HG02981 (cell line): ENCODE measurements around the gene TFPI.

Experiments
- ATAC-seq: cut with Tn5 transposase; IDR thresholded peaks from one replicate; pipeline ENCODE4 v1.9.1; 2021; ENCODE audit warnings: mild to moderate bottlenecking, moderate library complexity; ENCODE audit not compliant: unreplicated experiment

TFPI gene

DNA sequence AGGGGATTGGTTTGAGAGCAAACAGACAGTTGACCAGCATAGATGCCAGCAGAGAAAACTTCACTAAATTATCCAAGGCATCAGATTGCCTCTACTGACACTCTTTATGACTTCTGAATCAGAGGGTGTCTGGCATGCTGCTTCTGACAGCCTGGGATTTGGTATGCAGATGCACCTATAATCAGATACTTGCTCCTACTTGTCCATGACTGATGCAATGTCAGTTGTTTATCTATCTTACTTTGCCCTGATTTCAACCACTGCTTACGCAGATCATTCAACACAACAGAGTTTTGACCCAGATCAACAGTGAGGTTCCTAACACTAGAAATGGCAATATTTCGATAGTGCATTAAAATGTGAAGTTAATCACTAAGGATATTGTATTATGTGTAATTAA lies 83.5 kb downstream of the TFPI start:
- ATAC-seq, result no peak

DNA sequence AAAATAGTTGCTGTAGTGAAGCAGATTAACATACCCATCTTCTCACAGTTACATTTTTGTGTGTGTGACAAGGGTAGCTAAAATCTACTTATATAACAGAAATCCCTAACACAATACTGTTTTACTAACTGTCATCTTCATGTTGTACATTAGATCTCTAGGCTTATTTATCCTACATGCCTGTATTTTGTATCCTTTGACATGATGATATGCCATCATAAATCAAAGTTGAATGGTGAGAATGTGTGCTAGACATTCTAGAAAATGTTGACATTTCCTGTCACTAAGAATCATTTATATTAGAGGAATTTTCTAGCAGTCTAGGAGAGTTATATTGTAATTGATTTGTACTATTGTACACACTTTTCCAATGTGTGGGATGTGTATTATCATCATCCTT lies 84.7 kb downstream of the TFPI start:
- ATAC-seq, result no peak

DNA sequence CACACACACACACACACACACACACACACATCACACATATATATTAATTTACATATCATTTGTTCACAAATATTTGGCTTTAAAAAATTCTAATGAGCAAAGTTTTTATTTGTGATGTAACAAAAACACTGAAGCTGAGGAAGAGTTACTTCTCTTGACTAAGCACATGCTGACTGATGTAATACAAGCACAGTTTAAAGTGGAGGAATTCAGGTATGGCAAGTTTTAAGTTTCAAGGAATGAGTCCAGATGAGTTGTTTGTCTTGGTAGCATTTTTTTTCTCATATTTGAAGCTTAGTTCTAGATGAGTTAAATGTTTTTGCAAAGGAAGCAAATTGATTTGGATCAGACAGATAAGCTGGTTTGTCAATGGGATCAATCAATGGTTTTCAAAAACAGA lies 86.0 kb downstream of the TFPI start:
- ATAC-seq, result no peak

GRCh38 chr2:187466129-187466792 lies 88.0 kb downstream of the TFPI start:
- ATAC-seq, result no peak

DNA sequence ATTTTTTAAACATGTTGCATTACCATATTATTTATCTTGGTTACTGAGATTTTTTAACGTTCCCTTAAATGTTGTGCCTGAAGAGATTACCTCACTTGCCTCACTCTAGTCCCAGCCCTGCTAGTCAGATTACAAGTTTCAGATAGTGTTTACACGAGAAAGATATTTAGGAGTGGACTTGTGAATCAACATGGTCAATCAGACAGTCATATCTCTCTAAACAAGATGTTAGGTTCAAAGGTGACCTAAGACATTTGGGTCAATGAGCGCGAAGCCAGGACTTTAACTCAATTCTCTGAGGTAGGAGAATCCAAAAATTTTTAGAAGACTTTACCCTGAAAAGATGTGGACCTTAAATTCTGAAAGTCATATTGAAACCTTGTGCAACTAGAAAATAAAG lies 91.4 kb downstream of the TFPI start:
- no peak for ATAC-seq

GRCh38 chr2:187461294-187462261 lies 92.7 kb downstream of the TFPI start:
- ATAC-seq, result no peak

- no peak for ATAC-seq
These were observed 95.0 kb downstream of the TFPI start for GRCh38 chr2:187459256-187459655.

GRCh38 chr2:187453078-187453641 lies 101.1 kb downstream of the TFPI start:
- no peak for ATAC-seq

- ATAC-seq, result no peak
These were observed 102.7 kb downstream of the TFPI start for GRCh38 chr2:187451510-187451909.

- ATAC-seq, result no peak
These were observed 106.9 kb downstream of the TFPI start for GRCh38 chr2:187447336-187447735.

GRCh38 chr2:187446711-187447110 lies 107.5 kb downstream of the TFPI start:
- ATAC-seq, result no peak

DNA sequence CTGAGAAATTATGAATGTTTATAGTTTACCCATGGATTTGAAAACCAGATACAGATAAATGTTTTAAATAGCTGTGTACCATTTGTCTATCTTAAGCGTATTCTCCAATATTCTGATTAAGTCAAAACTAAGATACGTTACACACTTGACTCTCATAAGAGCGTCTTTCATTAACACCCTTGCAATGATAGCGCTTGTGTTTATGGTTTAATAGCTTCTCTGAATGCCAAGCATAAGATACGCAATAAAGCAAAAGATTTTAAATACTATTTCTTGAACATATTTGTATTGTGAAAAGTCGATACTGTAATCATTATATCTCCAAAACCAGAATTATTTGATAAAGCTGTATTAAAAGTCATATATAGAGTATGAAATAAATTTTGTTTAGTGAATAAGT lies 109.2 kb downstream of the TFPI start:
- no peak for ATAC-seq

- no peak for ATAC-seq
These were observed 111.5 kb downstream of the TFPI start for GRCh38 chr2:187442778-187443177.

- ATAC-seq, result no peak
These were observed 111.9 kb downstream of the TFPI start for GRCh38 chr2:187442378-187442777.

GRCh38 chr2:187440101-187440675 lies 114.0 kb downstream of the TFPI start:
- no peak for ATAC-seq

DNA sequence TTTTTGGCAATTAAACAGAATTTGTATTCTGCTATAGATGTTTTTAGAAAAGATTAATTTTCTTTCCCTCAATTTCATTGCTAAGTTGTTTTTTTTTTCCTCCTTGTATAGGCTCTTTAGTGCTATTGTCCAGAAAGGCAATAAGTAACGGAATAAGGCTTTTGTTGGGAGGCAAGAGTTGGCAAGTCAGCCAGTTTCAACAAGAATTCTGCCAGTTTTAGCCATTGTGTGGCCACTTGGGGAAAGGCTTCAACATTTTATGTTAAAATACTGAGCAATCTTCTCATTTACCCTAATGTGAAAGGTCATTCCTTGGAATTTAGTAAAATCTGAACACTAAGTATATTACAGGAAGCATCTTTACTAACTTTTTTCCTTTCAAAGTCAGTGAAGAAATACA lies 115.8 kb downstream of the TFPI start:
- ATAC-seq, result no peak

DNA sequence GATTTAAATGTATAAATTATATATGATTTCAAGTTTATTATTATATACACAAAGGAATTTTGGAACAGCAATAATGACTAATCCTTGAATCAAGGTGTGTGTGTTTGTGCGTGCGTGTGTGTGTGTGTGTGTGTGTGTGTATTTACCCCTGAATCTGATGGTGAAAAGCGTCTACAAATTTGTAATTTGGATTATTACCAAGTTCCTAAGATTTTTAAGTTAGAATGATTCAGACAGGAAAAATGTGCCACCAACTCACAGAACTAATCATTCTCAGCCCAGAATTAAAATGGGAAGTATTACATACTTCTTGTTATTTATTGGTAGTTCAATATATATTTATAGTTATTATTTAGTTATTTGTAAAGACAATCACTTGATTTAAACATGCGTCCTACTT lies 118.5 kb downstream of the TFPI start:
- no peak for ATAC-seq

GRCh38 chr2:187435078-187435477 lies 119.2 kb downstream of the TFPI start:
- ATAC-seq, result no peak

GRCh38 chr2:187434342-187434785 lies 119.9 kb downstream of the TFPI start:
- ATAC-seq, result no peak

- ATAC-seq, result no peak
These were observed 122.3 kb downstream of the TFPI start for GRCh38 chr2:187431911-187432310.

DNA sequence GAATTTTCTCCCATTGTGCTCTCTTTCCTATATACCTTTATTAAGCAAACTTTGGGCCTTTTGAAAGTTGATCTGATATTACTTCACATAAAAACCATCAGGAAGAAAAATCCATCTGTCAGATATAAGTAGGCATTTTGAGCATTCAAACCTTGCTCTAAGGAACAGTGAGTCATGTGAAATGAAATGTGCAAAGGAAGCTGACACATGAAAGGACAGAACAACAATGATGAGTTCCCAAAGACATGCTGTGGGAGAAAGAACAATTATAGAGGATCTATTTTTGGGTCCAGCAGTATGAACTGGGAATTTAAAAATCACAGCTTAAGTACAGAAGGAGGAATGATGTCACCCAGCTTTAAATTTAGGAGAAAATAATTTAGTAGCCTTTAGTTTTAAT lies 124.2 kb downstream of the TFPI start:
- ATAC-seq, result no peak
